Neuronal stem cell (in vitro differentiated cells): ENCODE data around the gene PCDH1.

Experiments
- DNase-seq: peaks from one replicate; pipeline ENCODE4 v3.0.0-alpha.2; 2013; ENCODE audit warnings: low spot score
- H2AFZ ChIP-seq: one replicate; pipeline ENCODE4 v1.6.1; 2013; ENCODE audit warnings: mild to moderate bottlenecking, low read length, inconsistent platforms
- H2AK5ac ChIP-seq: 2 replicates; pipeline ENCODE4 v1.6.1; 2013; ENCODE audit warnings: low read depth, mild to moderate bottlenecking, inconsistent platforms, low read length, moderate library complexity, mixed read lengths
- H2BK120ac ChIP-seq: 2 replicates; pipeline ENCODE4 v1.6.1; 2013; ENCODE audit warnings: low read depth, mild to moderate bottlenecking, inconsistent platforms, low read length, moderate library complexity, mixed read lengths
- H2BK12ac ChIP-seq: one replicate; pipeline ENCODE4 v1.6.1; 2013; ENCODE audit warnings: low read length, inconsistent platforms
- H2BK15ac ChIP-seq: 2 replicates; pipeline ENCODE4 v1.6.1; 2013; ENCODE audit warnings: mild to moderate bottlenecking, low read length, inconsistent platforms, mixed read lengths
- H2BK5ac ChIP-seq: one replicate; pipeline ENCODE4 v1.6.1; 2013; ENCODE audit warnings: inconsistent platforms, mild to moderate bottlenecking, low read length, moderate library complexity
- H3K14ac ChIP-seq: one replicate; pipeline ENCODE4 v1.6.1; 2013; ENCODE audit warnings: low read length, inconsistent platforms
- H3K18ac ChIP-seq: 2 replicates; pipeline ENCODE4 v1.6.1; 2013; ENCODE audit warnings: low read length, inconsistent platforms
- H3K23ac ChIP-seq: 2 replicates; pipeline ENCODE4 v1.6.1; 2013; ENCODE audit warnings: low read depth, mild to moderate bottlenecking, mixed read lengths, low read length, inconsistent platforms; ENCODE audit not compliant: poor library complexity
- H3K27ac ChIP-seq: replicated peaks from 3 replicates; pipeline ENCODE4 v1.5.1; 2013; ENCODE audit warnings: low read length, inconsistent platforms
- H3K27me3 ChIP-seq, 3 experiments: 2 replicates each; pipeline ENCODE4 v1.6.1; 2013; ENCODE audit warnings: low read length in 3 of 3, mild to moderate bottlenecking in 2 of 3, inconsistent platforms in 1 of 3, low read depth in 1 of 3, mixed read lengths in 1 of 3, moderate library complexity in 1 of 3; ENCODE audit not compliant: control insufficient read depth in 3 of 3, insufficient read depth in 3 of 3
- H3K36me3 ChIP-seq, 2 donors: replicated peaks in 1 of 2; 2 replicates each; pipeline ENCODE4 v1.6.1; 2013; ENCODE audit warnings: low read length in 2 of 2; ENCODE audit not compliant: control insufficient read depth in 2 of 2, insufficient read depth in 2 of 2
- H3K4ac ChIP-seq: 2 replicates; pipeline ENCODE4 v1.6.1; 2013; ENCODE audit warnings: inconsistent platforms, mild to moderate bottlenecking, low read length, moderate library complexity
- H3K4me1 ChIP-seq, 2 donors: 1 replicate in 1 of 2; 2 replicates in 1 of 2; pipeline ENCODE4 v1.6.1; 2013; ENCODE audit warnings: low read length in 2 of 2, low read depth in 1 of 2; ENCODE audit not compliant: control insufficient read depth in 2 of 2, insufficient read depth in 1 of 2
- H3K4me2 ChIP-seq: one replicate; pipeline ENCODE4 v1.6.1; 2013; ENCODE audit warnings: mild to moderate bottlenecking, low read length, inconsistent platforms; ENCODE audit not compliant: insufficient read depth, poor library complexity, severe bottlenecking
- H3K4me3 ChIP-seq, 2 donors: 2 replicates each; pipeline ENCODE4 v1.5.1; 2013; ENCODE audit warnings: low read length in 2 of 2, mild to moderate bottlenecking in 2 of 2, inconsistent platforms in 1 of 2, moderate library complexity in 1 of 2
- H3K79me1 ChIP-seq: one replicate; pipeline ENCODE4 v1.6.1; 2013; ENCODE audit warnings: low read depth, mild to moderate bottlenecking, inconsistent platforms, low read length, moderate library complexity
- H3K9ac ChIP-seq: one replicate; pipeline ENCODE4 v1.6.1; 2013; ENCODE audit warnings: mild to moderate bottlenecking, low read depth, low read length, inconsistent platforms; ENCODE audit not compliant: poor library complexity
- H3K9me3 ChIP-seq, 2 donors: replicated peaks in 1 of 2; 2 replicates each; pipeline versions ENCODE3 to v1.6.1; 2013; ENCODE audit warnings: low read length in 2 of 2, mild to moderate bottlenecking in 2 of 2, inconsistent platforms in 1 of 2, low read depth in 1 of 2, mixed read lengths in 1 of 2, moderate library complexity in 1 of 2; ENCODE audit not compliant: control insufficient read depth in 2 of 2, insufficient read depth in 1 of 2
- H4K8ac ChIP-seq: one replicate; pipeline ENCODE4 v1.6.1; 2013; ENCODE audit warnings: low read depth, mild to moderate bottlenecking, inconsistent platforms, low read length, moderate library complexity
- H4K91ac ChIP-seq: one replicate; pipeline ENCODE4 v1.6.1; 2013; ENCODE audit warnings: low read length, low read depth, mild to moderate bottlenecking, inconsistent platforms; ENCODE audit not compliant: poor library complexity
- WGBS, 2 donors: extraction: QIAGEN DNeasy Blood & Tissue Kit; methylation state at CpG; one replicate each; pipeline ENCODE4 v1.1.7; 2013; ENCODE audit warnings: missing lambda C conversion rate in 2 of 2, mixed read lengths in 1 of 2; ENCODE audit not compliant: insufficient read length in 2 of 2, insufficient replicate concordance in 1 of 2; ENCODE audit errors: extremely low coverage in 2 of 2; 5-methylcytosine and 5-hydroxymethylcytosine counted together

The PCDH1 gene

GRCh38 chr5:141817631-141818030 lies 60.6 kb downstream of the PCDH1 start:
- no peak overlapping the region for H4K91ac ChIP-seq
- H3K27ac ChIP-seq = no peak overlapping the region
- H3K23ac ChIP-seq = no peak overlapping the region
- WGBS, 2 donors = no CpG with 5 or more reads among the region's 6 CpGs
- H3K18ac ChIP-seq = peak overlapping the region; percentile 42
- no peak overlapping the region for H3K4me2 ChIP-seq
- H2BK5ac ChIP-seq = no peak overlapping the region
- no peak overlapping the region for H3K4ac ChIP-seq
- H3K36me3 ChIP-seq = no peaks in the 10 kb centered on the region
- H2BK15ac ChIP-seq = no peak overlapping the region
- H3K14ac ChIP-seq = no peak overlapping the region
- no peak overlapping the region for H2BK12ac ChIP-seq
- peaks cover 26 to 43% of the 10 kb centered on the region in 2 donors for H3K4me1 ChIP-seq
- H3K79me1 ChIP-seq = no peaks in the 10 kb centered on the region
- no peak overlapping the region for H3K4me3 ChIP-seq
- H2AK5ac ChIP-seq = no peak overlapping the region
- no peak overlapping the region for H2BK120ac ChIP-seq
- H4K8ac ChIP-seq = no peak overlapping the region
- H3K27me3 ChIP-seq = no peaks in the 10 kb centered on the region
- no peak overlapping the region for H3K9ac ChIP-seq
- no peak for DNase-seq
- no peaks in the 10 kb centered on the region for H3K9me3 ChIP-seq
- no peak overlapping the region for H2AFZ ChIP-seq

- H3K4me3 ChIP-seq = no peak overlapping the region
Measured at GRCh38 chr5:141816598-141817399, 61.4 kb downstream of the PCDH1 start.

GRCh38 chr5:141815796-141816180 lies 62.4 kb downstream of the PCDH1 start:
- H3K23ac ChIP-seq = no peak overlapping the region
- no peak overlapping the region for H3K4me2 ChIP-seq
- no peak for DNase-seq
- no peak overlapping the region for H4K91ac ChIP-seq
- no peaks in the 10 kb centered on the region for H3K79me1 ChIP-seq
- peak overlapping the region; percentile 80 for H3K27ac ChIP-seq
- no CpG with 5 or more reads among the region's 3 CpGs for WGBS, 2 donors
- H3K14ac ChIP-seq = no peak overlapping the region
- peak overlapping the region; percentile 44 for H2BK120ac ChIP-seq
- H2AFZ ChIP-seq = peak overlapping the region; percentile 59
- H2BK12ac ChIP-seq = peak overlapping the region; percentile 82
- H3K27me3 ChIP-seq = no peaks in the 10 kb centered on the region
- no peaks in the 10 kb centered on the region for H3K9me3 ChIP-seq
- no peak overlapping the region for H2BK15ac ChIP-seq
- H3K36me3 ChIP-seq = no peaks in the 10 kb centered on the region
- H3K4ac ChIP-seq = peak overlapping the region; percentile 45
- no peak overlapping the region for H3K9ac ChIP-seq
- H3K4me1 ChIP-seq = peaks cover 34 to 42% of the 10 kb centered on the region in 2 donors
- H2BK5ac ChIP-seq = no peak overlapping the region
- no peak overlapping the region for H3K4me3 ChIP-seq
- H2AK5ac ChIP-seq = peak overlapping the region; percentile 67
- H4K8ac ChIP-seq = no peak overlapping the region
- peak overlapping the region; percentile 90 for H3K18ac ChIP-seq

More at GRCh38 chr5:141816598-141817399, 61.4 kb downstream of the PCDH1 start:
- H3K9me3 ChIP-seq = no peaks in the 10 kb centered on the region
- no peaks in the 10 kb centered on the region for H3K36me3 ChIP-seq
- peak overlapping the region; percentile 59 for H2AFZ ChIP-seq
- no peak overlapping the region for H3K9ac ChIP-seq
- peak overlapping the region; percentile 80 for H3K27ac ChIP-seq
- H2AK5ac ChIP-seq = no peak overlapping the region
- no peak overlapping the region for H2BK120ac ChIP-seq
- H3K18ac ChIP-seq = peak overlapping the region; percentile 13
- H3K4me1 ChIP-seq = peaks cover 30 to 43% of the 10 kb centered on the region in 2 donors
- H2BK15ac ChIP-seq = peak overlapping the region; percentile 10
- H3K27me3 ChIP-seq = no peaks in the 10 kb centered on the region
- no peak overlapping the region for H3K23ac ChIP-seq
- H3K14ac ChIP-seq = no peak overlapping the region
- no peak overlapping the region for H2BK12ac ChIP-seq
- H2BK5ac ChIP-seq = no peak overlapping the region
- H3K4ac ChIP-seq = no peak overlapping the region
- H3K79me1 ChIP-seq = no peaks in the 10 kb centered on the region
- DNase-seq = peak; percentile 78
- no peak overlapping the region for H4K8ac ChIP-seq
- no CpG with 5 or more reads among the region's 11 CpGs for WGBS, 2 donors
- H4K91ac ChIP-seq = no peak overlapping the region
- H3K4me2 ChIP-seq = peak overlapping the region; percentile 34

DNA sequence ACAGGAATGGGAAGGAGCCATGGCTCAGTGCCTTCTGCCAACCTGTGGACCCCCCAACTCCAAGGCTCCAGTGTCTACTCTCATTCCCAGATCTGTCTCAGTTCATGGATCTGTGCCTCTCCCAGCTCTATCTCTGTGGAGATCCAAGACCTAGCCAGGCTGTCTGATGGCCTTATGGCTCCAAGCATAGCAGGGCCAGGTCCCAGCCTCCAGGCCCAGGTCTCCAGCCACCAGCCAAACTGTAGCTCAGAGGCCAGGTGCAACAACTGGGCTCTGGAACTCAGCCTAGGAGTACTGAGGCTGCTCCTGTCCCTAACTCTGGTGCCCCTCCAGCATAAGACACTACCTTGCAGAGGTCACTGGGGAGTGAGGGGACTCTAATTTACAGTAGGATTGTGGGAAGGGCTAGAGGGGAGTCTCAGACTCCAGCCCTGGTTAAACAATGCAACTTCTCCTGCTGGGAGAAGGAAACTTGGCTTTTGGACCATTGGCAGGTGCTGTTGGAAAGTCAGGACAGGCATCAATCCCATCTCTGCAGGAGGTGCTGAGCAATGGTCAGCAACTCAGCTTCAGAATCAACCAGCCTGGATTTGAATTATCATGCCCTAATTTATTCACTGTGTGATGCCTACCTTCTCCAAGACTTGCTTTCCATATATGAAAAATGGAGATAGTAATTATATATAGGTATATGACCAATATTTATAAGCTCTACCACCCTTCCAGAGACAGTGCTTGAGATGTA lies 63.0 kb downstream of the PCDH1 start:
- no peak overlapping the region for H3K4me2 ChIP-seq
- H3K4me1 ChIP-seq = peaks cover 34 to 42% of the 10 kb centered on the region in 2 donors
- H3K27ac ChIP-seq = peak overlapping the region; percentile 13

More for the DNA sequence above, 63.0 kb downstream of the PCDH1 start:
- Histone ChIP-seq H2BK5ac (peak overlapping the region; percentile 35), H3K23ac (no peak overlapping the region), H4K91ac (no peak overlapping the region), H2BK12ac (peak overlapping the region; percentile 47), H3K79me1 (no peaks in the 10 kb centered on the region), H2BK120ac (no peak overlapping the region), H3K4ac (peak overlapping the region; percentile 5), H3K9ac (no peak overlapping the region), H3K14ac (no peak overlapping the region), H2AFZ (no peak overlapping the region), H3K4me3 (no peak overlapping the region), H2BK15ac (peak overlapping the region; percentile 9), H3K18ac (peak overlapping the region; percentile 32), H3K27me3 (no peaks in the 10 kb centered on the region), H2AK5ac (peak overlapping the region; percentile 72), H3K9me3 (no peaks in the 10 kb centered on the region), H4K8ac (no peak overlapping the region), H3K36me3 (no peaks in the 10 kb centered on the region)
- no peak for DNase-seq
